HepG2 (cell line): ENCODE data around the gene ZNF345. TPM values are rescaled to one million over a fixed set of nuclear protein-coding genes. Genes with fewer than 3 reads are reported as not detected.

Source experiments
- GABPA ChIP-seq, 2 experiments: IDR thresholded peaks; 2 replicates each; pipeline ENCODE4 v1.6.1; 2011 to 2016; ENCODE audit warnings: low read depth in 2 of 2, low read length in 1 of 2, missing biosample characterization in 1 of 2, missing genetic modification characterization in 1 of 2
- HNF4G ChIP-seq, 2 experiments: sonication (generic) in 1 of 2; formaldehyde crosslinking in 1 of 2; IDR thresholded peaks; 2 replicates each; pipeline versions ENCODE4 v1.4.0 to v1.6.1; 2011 to 2020; ENCODE audit warnings: borderline replicate concordance in 2 of 2, low read depth in 2 of 2, mild to moderate bottlenecking in 2 of 2, low read length in 1 of 2, missing genetic modification reagents in 1 of 2, moderate library complexity in 1 of 2
- MYNN ChIP-seq: sonication (generic); formaldehyde crosslinking; IDR thresholded peaks from 2 replicates; pipeline ENCODE4 v1.4.0; 2020; ENCODE audit warnings: mild to moderate bottlenecking, low read depth, missing genetic modification reagents
- SALL2 ChIP-seq: sonication (generic); formaldehyde crosslinking; IDR thresholded peaks from 2 replicates; pipeline ENCODE4 v1.8.1; 2023; ENCODE audit warnings: mild to moderate bottlenecking, missing genetic modification reagents, inconsistent platforms
- SAP130 ChIP-seq: IDR thresholded peaks from 2 replicates; pipeline ENCODE4 v1.6.1; 2016; ENCODE audit warnings: low read depth
- SMAD3 ChIP-seq: sonication (generic); formaldehyde crosslinking; IDR thresholded peaks from 2 replicates; pipeline ENCODE4 v1.4.0; 2020; ENCODE audit warnings: missing genetic modification reagents
- SNRNP70 ChIP-seq: fragments of 200-400 bp; formaldehyde crosslinking; IDR thresholded peaks from 2 replicates; pipeline ENCODE4 v1.6.1; 2017; ENCODE audit warnings: mild to moderate bottlenecking, low read depth, low read length, moderate library complexity
- ZMYM3 ChIP-seq: sonication (generic); formaldehyde crosslinking; IDR thresholded peaks from 2 replicates; pipeline ENCODE4 v1.5.1; 2020; ENCODE audit warnings: mild to moderate bottlenecking, missing genetic modification reagents
- ZNF256 ChIP-seq: sonication (generic); formaldehyde crosslinking; conservative IDR thresholded peaks from 2 replicates; pipeline ENCODE4 v1.4.0; 2020; ENCODE audit warnings: missing genetic modification reagents
- ZNF264 ChIP-seq: sonication (generic); formaldehyde crosslinking; IDR thresholded peaks from 2 replicates; pipeline ENCODE4 v1.4.0; 2020; ENCODE audit warnings: missing genetic modification reagents
- ZNF333 ChIP-seq: sonication (generic); formaldehyde crosslinking; IDR thresholded peaks from 2 replicates; pipeline ENCODE4 v1.4.0; 2020; ENCODE audit warnings: mild to moderate bottlenecking, missing genetic modification reagents, borderline replicate concordance
- ZNF446 ChIP-seq: sonication (generic); formaldehyde crosslinking; IDR thresholded peaks from 2 replicates; pipeline ENCODE4 v1.5.0; 2020; ENCODE audit warnings: mild to moderate bottlenecking, missing genetic modification reagents
- ZNF510 ChIP-seq: sonication (generic); formaldehyde crosslinking; IDR thresholded peaks from 2 replicates; pipeline ENCODE4 v1.4.0; 2020; ENCODE audit warnings: low read depth, mild to moderate bottlenecking, missing genetic modification reagents
- ZNF773 ChIP-seq: sonication (generic); formaldehyde crosslinking; IDR thresholded peaks from 2 replicates; pipeline ENCODE4 v1.4.0; 2020; ENCODE audit warnings: missing genetic modification reagents, borderline replicate concordance
- ZSCAN31 ChIP-seq: sonication (generic); formaldehyde crosslinking; IDR thresholded peaks from 2 replicates; pipeline ENCODE4 v1.5.0; 2020; ENCODE audit warnings: low read depth, mild to moderate bottlenecking, missing genetic modification reagents
- polyA plus RNA-seq, 8 experiments: library from polyadenylated mRNA; depleted of rRNA in 3 of 8; stranded (reverse) in 7 of 8; unstranded in 1 of 8; fragments of >200 nt; fragmentation: Illumina TruSeq in 4 of 8; extraction: Trizol in 4 of 8; gene quantifications; 2 replicates each; pipeline versions ENCODE4 v1.2.1 to v1.2.3, GENCODE V29; 2011 to 2016; ENCODE audit warnings: low read depth in 4 of 8, missing spikeins in 1 of 8, mixed read lengths in 1 of 8; ENCODE audit not compliant: insufficient read depth in 1 of 8
- total RNA-seq, 5 experiments: library from RNA; depleted of rRNA; stranded (reverse); fragments of >200 nt; fragmentation: Illumina TruSeq; extraction: Trizol; gene quantifications; 2 replicates each; pipeline ENCODE4 v1.2.3, GENCODE V29; 2016; ENCODE audit warnings: low read depth in 1 of 5
- TF ChIP-seq, protein P1 (sequence below): sonication (generic); formaldehyde crosslinking; IDR thresholded peaks from 2 replicates; pipeline ENCODE4 v1.8.0; 2022; ENCODE audit warnings: mild to moderate bottlenecking, missing genetic modification reagents, moderate library complexity
- TF ChIP-seq, protein P2 (sequence below), 2 experiments: sonication (generic) in 1 of 2; formaldehyde crosslinking in 1 of 2; IDR thresholded peaks; 2 replicates each; pipeline versions ENCODE4 v1.4.0 to v1.6.1; 2018 to 2020; ENCODE audit warnings: missing genetic modification reagents in 2 of 2, borderline replicate concordance in 1 of 2, low read depth in 1 of 2, mild to moderate bottlenecking in 1 of 2, missing biosample characterization in 1 of 2
- TF ChIP-seq, protein P3 (sequence below): sonication (generic); formaldehyde crosslinking; IDR thresholded peaks from 2 replicates; pipeline ENCODE4 v1.5.0; 2020; ENCODE audit warnings: mild to moderate bottlenecking, missing genetic modification reagents, borderline replicate concordance

Gene ZNF345
- total and polyA plus RNA-seq, 2 of the 13 experiments (the other 11 are each of a cell fraction or from before 2014, with no cell fraction given): 2.6 to 2.9 TPM

DNA sequence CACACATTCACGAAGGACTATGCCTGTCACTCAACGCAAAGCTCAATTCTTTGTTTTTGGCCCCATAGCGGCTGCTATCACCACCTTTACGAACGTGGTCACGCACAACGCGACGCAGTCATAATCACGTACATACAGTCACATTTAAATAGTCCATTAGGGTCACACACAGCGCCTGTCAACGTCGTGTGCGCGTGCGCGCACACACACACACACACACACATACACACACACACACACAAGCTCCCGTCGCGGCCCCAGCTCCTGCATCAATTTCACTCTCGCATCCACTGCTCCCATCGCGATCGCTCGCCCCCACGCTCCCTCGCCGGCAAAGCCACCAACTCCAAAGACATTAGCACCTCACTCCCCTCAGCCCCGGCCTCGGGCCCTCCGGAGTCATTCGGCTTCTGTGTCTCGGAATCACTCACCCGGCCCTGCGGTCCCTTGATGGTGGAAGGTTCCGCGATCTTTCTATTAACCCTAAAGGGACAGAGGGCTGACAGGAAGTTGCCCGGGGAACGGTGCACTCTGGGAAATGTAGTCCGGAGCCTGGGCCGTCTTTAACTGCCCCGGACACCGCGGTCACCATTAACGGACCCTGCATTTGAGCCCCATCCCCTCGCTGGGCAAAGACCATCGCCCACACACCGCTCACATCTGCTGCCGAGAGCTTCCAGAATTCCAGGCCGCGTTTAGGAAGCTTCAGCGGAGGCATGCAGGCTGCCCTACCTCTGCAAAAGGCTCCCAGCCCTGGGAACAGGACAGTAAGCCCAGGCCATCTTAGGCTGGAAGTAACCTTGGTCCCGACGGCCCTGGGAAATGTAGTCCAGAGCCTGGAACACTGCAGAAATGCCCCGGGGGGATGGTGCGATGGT lies 12.5 kb upstream of the ZNF345 start, which contains the start of gene ZNF790 (continued):
- TF ChIP-seq GABPA (IDR thresholded peaks at IDR 0.05; ENCODE audit: low read depth, low read length) (peak; percentile 71), GABPA (CRISPR knock-in tag; IDR thresholded peaks at IDR 0.05; ENCODE audit: low read depth) (peak; percentile 96), MYNN (CRISPR knock-in tag) (0 out of 2 replicates have a peak, but pooled peaks have one; percentile 46), SNRNP70 (no peak), ZNF446 (CRISPR knock-in tag) (peak; percentile 16; the same call in 1 of the 2 replicates), ZNF333 (CRISPR knock-in tag) (peak; percentile 87), SMAD3 (CRISPR knock-in tag) (no peak), ZSCAN31 (CRISPR knock-in tag) (peak; percentile 40; the same call in 1 of the 2 replicates), SALL2 (CRISPR knock-in tag) (peak; percentile 83; the same call in 1 of the 2 replicates), HNF4G (IDR thresholded peaks at IDR 0.05; ENCODE audit: borderline replicate concordance, low read depth, low read length) (no peak), HNF4G (CRISPR knock-in tag; IDR thresholded peaks at IDR 0.05; ENCODE audit: borderline replicate concordance, low read depth) (0 out of 2 replicates have a peak, but pooled peaks have one; percentile 33), ZNF264 (CRISPR knock-in tag) (peak; percentile 57; the same call in 1 of the 2 replicates), ZNF510 (CRISPR knock-in tag) (0 out of 2 replicates have a peak, but pooled peaks have one; percentile 46), SAP130 (CRISPR knock-in tag) (peak; percentile 86), ZMYM3 (CRISPR knock-in tag) (peak; percentile 30), ZNF773 (CRISPR knock-in tag) (0 out of 2 replicates have a peak, but pooled peaks have one; percentile 18), ZNF256 (CRISPR knock-in tag) (0 out of 2 replicates have a peak, but pooled peaks have one; percentile 68)
- TF ChIP-seq, protein P1, sequence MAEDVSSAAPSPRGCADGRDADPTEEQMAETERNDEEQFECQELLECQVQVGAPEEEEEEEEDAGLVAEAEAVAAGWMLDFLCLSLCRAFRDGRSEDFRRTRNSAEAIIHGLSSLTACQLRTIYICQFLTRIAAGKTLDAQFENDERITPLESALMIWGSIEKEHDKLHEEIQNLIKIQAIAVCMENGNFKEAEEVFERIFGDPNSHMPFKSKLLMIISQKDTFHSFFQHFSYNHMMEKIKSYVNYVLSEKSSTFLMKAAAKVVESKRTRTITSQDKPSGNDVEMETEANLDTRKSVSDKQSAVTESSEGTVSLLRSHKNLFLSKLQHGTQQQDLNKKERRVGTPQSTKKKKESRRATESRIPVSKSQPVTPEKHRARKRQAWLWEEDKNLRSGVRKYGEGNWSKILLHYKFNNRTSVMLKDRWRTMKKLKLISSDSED (CRISPR knock-in tag): no peak
- TF ChIP-seq, protein P2, sequence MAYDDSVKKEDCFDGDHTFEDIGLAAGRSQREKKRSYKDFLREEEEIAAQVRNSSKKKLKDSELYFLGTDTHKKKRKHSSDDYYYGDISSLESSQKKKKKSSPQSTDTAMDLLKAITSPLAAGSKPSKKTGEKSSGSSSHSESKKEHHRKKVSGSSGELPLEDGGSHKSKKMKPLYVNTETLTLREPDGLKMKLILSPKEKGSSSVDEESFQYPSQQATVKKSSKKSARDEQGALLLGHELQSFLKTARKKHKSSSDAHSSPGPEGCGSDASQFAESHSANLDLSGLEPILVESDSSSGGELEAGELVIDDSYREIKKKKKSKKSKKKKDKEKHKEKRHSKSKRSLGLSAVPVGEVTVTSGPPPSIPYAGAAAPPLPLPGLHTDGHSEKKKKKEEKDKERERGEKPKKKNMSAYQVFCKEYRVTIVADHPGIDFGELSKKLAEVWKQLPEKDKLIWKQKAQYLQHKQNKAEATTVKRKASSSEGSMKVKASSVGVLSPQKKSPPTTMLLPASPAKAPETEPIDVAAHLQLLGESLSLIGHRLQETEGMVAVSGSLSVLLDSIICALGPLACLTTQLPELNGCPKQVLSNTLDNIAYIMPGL (CRISPR knock-in tag; IDR thresholded peaks at IDR 0.05; ENCODE audit: borderline replicate concordance in 1 of 2, low read depth in 1 of 2): peak; percentile 59 to 70
- TF ChIP-seq, protein P3, sequence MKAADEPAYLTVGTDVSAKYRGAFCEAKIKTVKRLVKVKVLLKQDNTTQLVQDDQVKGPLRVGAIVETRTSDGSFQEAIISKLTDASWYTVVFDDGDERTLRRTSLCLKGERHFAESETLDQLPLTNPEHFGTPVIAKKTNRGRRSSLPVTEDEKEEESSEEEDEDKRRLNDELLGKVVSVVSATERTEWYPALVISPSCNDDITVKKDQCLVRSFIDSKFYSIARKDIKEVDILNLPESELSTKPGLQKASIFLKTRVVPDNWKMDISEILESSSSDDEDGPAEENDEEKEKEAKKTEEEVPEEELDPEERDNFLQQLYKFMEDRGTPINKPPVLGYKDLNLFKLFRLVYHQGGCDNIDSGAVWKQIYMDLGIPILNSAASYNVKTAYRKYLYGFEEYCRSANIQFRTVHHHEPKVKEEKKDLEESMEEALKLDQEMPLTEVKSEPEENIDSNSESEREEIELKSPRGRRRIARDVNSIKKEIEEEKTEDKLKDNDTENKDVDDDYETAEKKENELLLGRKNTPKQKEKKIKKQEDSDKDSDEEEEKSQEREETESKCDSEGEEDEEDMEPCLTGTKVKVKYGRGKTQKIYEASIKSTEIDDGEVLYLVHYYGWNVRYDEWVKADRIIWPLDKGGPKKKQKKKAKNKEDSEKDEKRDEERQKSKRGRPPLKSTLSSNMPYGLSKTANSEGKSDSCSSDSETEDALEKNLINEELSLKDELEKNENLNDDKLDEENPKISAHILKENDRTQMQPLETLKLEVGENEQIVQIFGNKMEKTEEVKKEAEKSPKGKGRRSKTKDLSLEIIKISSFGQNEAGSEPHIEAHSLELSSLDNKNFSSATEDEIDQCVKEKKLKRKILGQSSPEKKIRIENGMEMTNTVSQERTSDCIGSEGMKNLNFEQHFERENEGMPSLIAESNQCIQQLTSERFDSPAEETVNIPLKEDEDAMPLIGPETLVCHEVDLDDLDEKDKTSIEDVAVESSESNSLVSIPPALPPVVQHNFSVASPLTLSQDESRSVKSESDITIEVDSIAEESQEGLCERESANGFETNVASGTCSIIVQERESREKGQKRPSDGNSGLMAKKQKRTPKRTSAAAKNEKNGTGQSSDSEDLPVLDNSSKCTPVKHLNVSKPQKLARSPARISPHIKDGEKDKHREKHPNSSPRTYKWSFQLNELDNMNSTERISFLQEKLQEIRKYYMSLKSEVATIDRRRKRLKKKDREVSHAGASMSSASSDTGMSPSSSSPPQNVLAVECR (CRISPR knock-in tag): peak; percentile 94; the same call in 1 of the 2 replicates
